ENCODE data around the gene TRAPPC5. TPM values are rescaled to one million over a fixed set of nuclear protein-coding genes. Genes with fewer than 3 reads are reported as not detected.

The TRAPPC5 gene
- total RNA-seq, 1 donor from 2014 or later: 88.8 TPM

DNA sequence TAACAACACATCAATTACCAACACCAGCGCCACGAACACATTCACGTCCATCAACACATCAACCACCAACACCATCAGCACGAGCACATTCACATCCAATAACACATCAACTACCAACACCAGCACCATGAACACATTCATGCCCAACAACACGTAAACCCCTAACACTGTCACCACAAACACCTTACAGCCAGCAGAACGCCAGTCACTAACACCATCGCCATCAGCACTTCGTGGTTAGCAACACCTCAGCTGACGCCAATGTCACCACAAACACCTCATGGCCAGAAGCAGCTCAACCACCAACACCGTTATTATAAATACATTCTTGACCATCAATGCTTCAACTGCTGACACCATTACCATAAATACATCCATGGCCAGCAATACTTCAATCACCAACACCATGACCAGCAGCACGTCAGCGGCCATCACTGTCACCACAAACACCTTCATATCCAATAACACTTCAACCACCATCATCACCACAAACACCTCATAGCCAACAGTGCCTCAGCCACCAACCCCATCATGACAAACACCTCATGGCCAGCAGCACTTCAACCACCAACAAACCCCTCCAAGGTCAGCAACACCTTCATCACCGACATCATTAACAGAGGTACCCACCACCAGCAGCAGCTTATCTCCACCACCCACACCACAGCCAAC lies 11.9 kb downstream of the TRAPPC5 start:
- Mint-ChIP-seq H3K9me3 (ENCODE audit: low read depth) (no peaks in the 10 kb centered on the region), H3K4me1 (ENCODE audit: low read depth) (no peaks in the 10 kb centered on the region), H3K27me3 (peaks cover 20% of the 10 kb centered on the region), H3K36me3 (ENCODE audit: insufficient read depth) (no peaks in the 10 kb centered on the region), H3K27ac (no peak overlapping the region), H3K4me3 (ENCODE audit: low read depth) (no peak overlapping the region)
- DNase-seq (ENCODE audit: low spot score, unreplicated experiment): no peak
- TF ChIP-seq, protein P1, sequence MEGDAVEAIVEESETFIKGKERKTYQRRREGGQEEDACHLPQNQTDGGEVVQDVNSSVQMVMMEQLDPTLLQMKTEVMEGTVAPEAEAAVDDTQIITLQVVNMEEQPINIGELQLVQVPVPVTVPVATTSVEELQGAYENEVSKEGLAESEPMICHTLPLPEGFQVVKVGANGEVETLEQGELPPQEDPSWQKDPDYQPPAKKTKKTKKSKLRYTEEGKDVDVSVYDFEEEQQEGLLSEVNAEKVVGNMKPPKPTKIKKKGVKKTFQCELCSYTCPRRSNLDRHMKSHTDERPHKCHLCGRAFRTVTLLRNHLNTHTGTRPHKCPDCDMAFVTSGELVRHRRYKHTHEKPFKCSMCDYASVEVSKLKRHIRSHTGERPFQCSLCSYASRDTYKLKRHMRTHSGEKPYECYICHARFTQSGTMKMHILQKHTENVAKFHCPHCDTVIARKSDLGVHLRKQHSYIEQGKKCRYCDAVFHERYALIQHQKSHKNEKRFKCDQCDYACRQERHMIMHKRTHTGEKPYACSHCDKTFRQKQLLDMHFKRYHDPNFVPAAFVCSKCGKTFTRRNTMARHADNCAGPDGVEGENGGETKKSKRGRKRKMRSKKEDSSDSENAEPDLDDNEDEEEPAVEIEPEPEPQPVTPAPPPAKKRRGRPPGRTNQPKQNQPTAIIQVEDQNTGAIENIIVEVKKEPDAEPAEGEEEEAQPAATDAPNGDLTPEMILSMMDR (IDR thresholded peaks at IDR 0.05; ENCODE audit: unreplicated experiment): no peak

DNA sequence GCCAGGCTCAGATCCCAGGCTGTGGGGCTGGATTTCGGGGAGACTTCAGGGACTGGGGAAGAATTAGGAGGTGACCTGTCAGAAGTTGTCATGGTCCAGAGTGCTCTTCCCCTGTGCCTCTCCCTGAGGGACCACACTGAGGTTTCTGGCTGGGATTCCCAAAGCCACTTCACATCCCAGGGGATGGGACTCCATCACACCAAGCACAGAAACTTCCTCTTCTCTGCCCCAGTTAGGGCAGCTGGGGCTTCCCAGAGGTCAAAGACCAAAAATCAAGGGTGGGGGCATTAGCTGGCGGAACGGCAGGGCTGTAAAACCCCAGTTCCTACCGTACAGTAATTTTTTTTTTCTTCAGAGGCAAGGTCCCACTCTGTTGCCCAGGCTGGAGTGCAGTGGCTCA lies 13.9 kb downstream of the TRAPPC5 start:
- H3K4me1 Mint-ChIP-seq (ENCODE audit: low read depth): no peaks in the 10 kb centered on the region
- no peak overlapping the region for H3K4me3 Mint-ChIP-seq (ENCODE audit: low read depth)
- no peaks in the 10 kb centered on the region for H3K9me3 Mint-ChIP-seq (ENCODE audit: low read depth)
- no peaks in the 10 kb centered on the region for H3K36me3 Mint-ChIP-seq (ENCODE audit: insufficient read depth)
- DNase-seq (ENCODE audit: low spot score, unreplicated experiment): no peak
- TF ChIP-seq, protein P1 (IDR thresholded peaks at IDR 0.05; ENCODE audit: unreplicated experiment): no peak
- peaks cover 37% of the 10 kb centered on the region for H3K27me3 Mint-ChIP-seq
- no peak overlapping the region for H3K27ac Mint-ChIP-seq

DNA sequence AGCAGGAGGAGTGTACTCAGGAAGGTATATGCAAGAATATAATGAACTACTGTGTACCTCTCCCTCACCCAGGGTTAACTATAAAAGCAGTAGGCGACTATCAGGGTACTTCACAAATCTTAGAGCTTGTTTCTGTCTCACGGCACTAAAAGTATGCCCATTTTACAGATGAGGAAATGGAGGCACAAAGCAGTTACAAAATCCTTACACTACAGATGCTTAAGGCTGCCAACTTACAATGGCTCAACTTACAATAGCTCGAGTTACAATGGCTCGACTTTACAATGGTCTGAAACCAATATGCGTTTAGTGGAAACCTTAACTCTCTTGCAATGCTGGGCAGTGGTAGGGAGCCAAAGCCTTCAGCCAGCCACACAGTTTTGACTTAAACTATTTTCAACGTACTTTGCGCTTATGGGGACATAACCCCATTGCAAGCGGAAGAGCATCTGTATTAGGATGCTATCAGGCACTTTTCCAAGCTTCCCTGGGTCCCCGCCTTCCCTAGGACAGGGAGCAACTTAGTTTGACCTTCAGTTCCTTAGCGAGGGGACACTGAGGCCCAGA lies 17.2 kb downstream of the TRAPPC5 start:
- H3K27me3 Mint-ChIP-seq: peaks cover 53% of the 10 kb centered on the region
- H3K27ac Mint-ChIP-seq: no peak overlapping the region
- H3K4me1 Mint-ChIP-seq (ENCODE audit: low read depth): no peaks in the 10 kb centered on the region
- no peaks in the 10 kb centered on the region for H3K9me3 Mint-ChIP-seq (ENCODE audit: low read depth)
- TF ChIP-seq, protein P1 (IDR thresholded peaks at IDR 0.05; ENCODE audit: unreplicated experiment): no peak
- DNase-seq (ENCODE audit: low spot score, unreplicated experiment): no peak
- no peak overlapping the region for H3K4me3 Mint-ChIP-seq (ENCODE audit: low read depth)
- no peaks in the 10 kb centered on the region for H3K36me3 Mint-ChIP-seq (ENCODE audit: insufficient read depth)

DNA sequence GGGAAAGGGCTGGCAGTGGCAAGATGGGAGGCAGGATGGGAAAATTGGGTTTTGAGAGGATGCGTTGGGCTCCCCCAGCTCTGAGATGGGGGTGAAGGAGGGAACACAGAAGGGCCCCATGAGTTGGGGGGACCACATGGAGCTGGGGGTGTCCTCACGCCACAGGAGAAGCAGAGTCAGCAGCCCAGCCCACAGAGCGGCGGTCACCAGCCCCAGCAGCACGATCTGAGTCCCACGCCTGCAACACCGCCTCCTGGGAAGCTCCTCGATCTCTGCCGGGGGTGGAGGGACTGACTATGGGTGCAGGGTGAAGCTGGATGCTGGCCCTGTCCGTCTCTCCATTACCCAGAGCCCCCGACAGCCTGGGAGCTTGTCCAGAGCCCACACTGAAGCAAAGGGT lies 17.9 kb downstream of the TRAPPC5 start:
- no peaks in the 10 kb centered on the region for H3K9me3 Mint-ChIP-seq (ENCODE audit: low read depth)
- TF ChIP-seq, protein P1 (IDR thresholded peaks at IDR 0.05; ENCODE audit: unreplicated experiment): no peak
- DNase-seq (ENCODE audit: low spot score, unreplicated experiment): no peak
- no peak overlapping the region for H3K27ac Mint-ChIP-seq
- H3K27me3 Mint-ChIP-seq: peaks cover 58% of the 10 kb centered on the region
- H3K4me3 Mint-ChIP-seq (ENCODE audit: low read depth): no peak overlapping the region
- no peaks in the 10 kb centered on the region for H3K36me3 Mint-ChIP-seq (ENCODE audit: insufficient read depth)
- H3K4me1 Mint-ChIP-seq (ENCODE audit: low read depth): no peaks in the 10 kb centered on the region

DNA sequence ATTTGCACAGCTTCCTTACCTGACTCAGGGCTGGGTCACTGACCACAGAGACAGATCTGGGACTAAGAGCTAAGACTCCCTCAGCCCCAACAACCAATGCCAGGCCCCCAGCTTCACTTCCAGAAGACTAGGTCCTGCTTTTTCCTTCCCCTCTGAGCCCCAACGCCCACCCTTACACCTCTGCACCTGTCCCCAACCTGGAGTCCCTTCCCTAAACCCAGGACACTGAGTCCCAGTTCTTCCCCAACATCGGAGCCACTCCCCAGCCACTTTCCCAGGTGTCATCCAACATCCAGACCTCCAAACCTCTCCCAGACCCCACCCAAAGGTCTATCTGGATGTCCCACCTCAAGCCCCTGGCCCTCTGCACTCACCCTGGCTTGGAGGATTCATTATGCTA lies 18.4 kb downstream of the TRAPPC5 start:
- Mint-ChIP-seq H3K27me3 (peaks cover 62% of the 10 kb centered on the region), H3K4me1 (ENCODE audit: low read depth) (no peaks in the 10 kb centered on the region), H3K9me3 (ENCODE audit: low read depth) (no peaks in the 10 kb centered on the region), H3K36me3 (ENCODE audit: insufficient read depth) (no peaks in the 10 kb centered on the region), H3K4me3 (ENCODE audit: low read depth) (no peak overlapping the region), H3K27ac (no peak overlapping the region)
- TF ChIP-seq, protein P1 (IDR thresholded peaks at IDR 0.05; ENCODE audit: unreplicated experiment): no peak
- no peak for DNase-seq (ENCODE audit: low spot score, unreplicated experiment)
